Activated T-helper 1 cell treated with anti-CD3 and anti-CD28 coated beads, Interleukin-2, amount 50 U/mL, for 16 hours (primary cell): Measurements from ENCODE around the gene PRSS58.

Experiments used
- DNase-seq, 2 donors: peaks; one replicate each; pipeline ENCODE4 v3.0.0-alpha.2; 2020; ENCODE audit warnings: low read depth in 1 of 2, low spot score in 1 of 2

PRSS58 gene, protein sequence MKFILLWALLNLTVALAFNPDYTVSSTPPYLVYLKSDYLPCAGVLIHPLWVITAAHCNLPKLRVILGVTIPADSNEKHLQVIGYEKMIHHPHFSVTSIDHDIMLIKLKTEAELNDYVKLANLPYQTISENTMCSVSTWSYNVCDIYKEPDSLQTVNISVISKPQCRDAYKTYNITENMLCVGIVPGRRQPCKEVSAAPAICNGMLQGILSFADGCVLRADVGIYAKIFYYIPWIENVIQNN

DNA sequence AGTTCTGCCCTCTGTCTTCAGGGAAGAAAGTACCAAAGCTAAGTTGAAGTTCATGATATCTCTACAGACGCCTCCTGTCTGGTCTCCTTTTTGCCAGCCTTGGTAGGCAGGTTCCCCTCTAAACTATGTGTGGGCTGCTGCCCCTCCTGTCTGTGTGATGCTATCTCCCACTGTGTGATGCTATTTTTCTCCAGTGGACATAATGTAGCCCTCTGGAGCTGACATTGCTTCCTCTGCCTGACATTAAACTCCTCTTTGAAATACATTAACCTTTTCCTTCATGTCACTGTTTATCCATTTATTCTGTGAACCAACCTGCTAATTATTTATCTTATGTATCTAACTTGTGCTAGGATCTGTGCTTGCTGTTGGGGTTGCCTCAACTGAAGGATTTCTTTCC lies at the start of gene PRSS58:
PRSS58 (minus strand) TSS at position 101 of the 400 bp plus-strand sequence. CDS start 351 bp downstream, outside the sequence.
- no peak for DNase-seq

GRCh38 chr7:142307246-142307900 lies 49.5 kb upstream of the PRSS58 start:
- DNase-seq, result no peak

DNA sequence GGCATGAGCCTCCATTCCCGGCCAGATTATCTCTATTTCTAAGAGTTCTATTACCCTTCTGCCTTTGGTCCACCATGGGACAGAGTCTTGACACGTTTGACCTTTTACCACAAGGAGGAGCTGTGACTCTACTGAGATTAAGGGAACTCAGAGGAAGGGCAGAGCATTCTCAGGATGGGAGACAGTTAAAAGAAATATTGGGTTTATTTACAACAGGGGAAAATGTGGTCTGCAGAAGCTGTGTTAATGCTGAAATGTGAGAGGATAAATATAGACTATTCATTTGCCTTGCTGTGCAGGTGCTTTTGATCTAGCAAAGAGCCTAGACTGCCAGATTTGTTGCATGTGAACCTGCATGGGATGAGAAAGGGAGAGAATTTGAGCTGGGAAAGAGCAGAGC lies 45.8 kb upstream of the PRSS58 start:
- DNase-seq, result no peak

DNA sequence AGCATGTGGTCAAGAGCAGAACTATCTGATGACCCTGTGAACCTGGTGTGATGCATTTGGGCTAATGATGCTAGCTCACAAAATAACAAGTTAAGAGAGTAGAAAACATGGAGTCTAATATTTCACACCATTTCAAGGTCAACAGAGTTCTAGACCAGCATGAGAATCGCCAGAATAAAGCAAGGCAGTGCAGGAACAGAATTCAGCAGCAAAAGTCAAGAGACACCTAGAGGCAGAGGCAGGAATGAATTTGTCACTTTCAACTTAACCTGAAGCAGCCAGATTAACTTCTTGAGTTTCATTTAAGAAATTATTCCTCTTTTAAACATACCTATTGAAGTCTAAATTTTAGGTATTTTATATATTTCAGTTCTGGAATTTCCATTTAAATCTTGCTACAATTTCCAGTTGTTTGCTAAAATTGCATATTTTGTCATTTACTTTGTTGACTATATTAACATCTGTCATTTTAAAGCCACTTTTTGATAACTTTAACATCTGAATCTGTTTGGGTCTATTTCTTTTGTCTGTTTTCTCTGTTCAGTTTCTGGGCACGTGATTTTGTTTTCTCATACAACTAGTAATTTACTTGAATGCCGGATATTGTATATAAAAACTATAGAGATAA lies 44.2 kb upstream of the PRSS58 start:
- DNase-seq, result no peak

GRCh38 chr7:142301299-142301698 lies 43.4 kb upstream of the PRSS58 start:
- DNase-seq, result no peak

DNA sequence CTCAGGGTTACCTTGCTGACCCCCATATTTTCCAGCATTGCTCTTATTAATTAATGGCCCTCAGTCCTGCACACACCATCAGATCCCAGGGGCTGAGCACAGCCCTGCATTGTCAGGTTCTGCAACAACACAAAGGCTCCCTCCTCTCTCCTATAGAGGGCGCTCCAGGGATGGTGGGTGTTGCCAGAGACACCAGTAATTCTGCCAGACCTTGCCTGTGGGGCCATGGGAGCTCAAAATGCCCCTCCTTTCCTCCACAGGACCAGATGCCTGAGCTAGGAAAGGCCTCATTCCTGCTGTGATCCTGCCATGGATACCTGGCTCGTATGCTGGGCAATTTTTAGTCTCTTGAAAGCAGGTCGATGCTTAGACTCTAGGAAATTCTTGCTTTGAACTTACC lies 42.8 kb upstream of the PRSS58 start:
- DNase-seq, result no peak

DNA sequence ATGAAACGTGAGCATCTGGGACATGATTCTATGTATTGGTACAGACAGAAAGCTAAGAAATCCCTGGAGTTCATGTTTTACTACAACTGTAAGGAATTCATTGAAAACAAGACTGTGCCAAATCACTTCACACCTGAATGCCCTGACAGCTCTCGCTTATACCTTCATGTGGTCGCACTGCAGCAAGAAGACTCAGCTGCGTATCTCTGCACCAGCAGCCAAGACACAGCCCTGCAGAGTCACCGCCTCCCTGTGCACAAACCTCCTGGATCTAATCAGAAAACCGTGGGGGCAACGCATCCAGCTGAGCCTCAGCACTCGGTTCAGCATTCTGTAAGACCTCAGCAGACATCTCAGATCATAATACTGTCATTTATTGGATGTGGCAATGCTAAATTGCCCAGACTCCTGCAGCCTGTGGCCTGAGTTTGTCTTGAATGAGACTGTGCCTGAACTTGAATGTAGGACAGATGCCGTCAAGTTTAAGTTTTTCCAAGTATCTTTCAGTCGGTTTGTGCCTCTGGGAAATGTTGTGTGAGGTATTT lies 41.5 kb upstream of the PRSS58 start:
- no peak for DNase-seq

GRCh38 chr7:142298627-142299026 lies 40.8 kb upstream of the PRSS58 start:
- DNase-seq, result no peak

DNA sequence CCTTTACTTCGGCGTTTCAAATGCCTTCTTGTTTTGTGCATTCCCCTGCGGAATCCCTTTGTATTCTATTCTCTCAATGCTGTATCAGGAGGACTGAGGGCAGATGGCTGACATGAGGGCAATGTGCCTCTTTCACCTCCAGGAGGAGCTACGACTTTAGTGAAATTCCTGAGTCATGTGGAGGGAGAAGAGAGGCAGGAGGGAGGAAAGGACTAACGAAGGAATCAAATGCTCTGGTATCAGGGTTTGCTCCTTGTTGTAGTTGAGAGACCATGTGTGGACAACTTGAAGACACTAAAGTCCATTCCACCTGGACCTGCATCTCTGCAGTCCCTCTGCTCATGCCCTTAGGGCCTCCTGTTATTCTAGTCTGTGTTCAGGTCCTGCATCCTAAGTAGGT lies 40.2 kb upstream of the PRSS58 start:
- no peak for DNase-seq

GRCh38 chr7:142280263-142280662 lies 22.4 kb upstream of the PRSS58 start:
- no peak for DNase-seq

GRCh38 chr7:142279601-142280000 lies 21.7 kb upstream of the PRSS58 start:
- DNase-seq, result no peak

GRCh38 chr7:142275028-142275427 lies 17.2 kb upstream of the PRSS58 start:
- no peak for DNase-seq

DNA sequence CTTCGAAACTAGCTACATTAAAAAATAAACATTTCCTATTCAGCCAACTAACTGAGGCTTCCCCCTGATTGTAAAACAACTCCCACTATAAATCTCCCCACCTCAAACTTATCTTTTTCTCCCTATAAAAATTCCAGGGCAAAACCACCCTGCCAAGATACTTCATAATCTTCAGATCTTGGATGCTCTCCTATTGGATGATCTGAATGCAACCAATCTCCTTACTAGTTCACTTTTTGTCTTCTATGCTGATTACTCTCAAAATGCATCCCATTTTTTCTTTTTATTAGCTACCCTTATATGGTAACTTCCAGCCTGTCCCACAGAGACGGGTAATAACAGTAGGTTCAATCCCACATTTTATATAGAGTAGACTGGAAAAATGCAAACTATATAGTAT lies 15.0 kb upstream of the PRSS58 start:
- DNase-seq, result no peak

- DNase-seq, result no peak
Observed at GRCh38 chr7:142263598-142264380, 5.9 kb upstream of the PRSS58 start.

DNA sequence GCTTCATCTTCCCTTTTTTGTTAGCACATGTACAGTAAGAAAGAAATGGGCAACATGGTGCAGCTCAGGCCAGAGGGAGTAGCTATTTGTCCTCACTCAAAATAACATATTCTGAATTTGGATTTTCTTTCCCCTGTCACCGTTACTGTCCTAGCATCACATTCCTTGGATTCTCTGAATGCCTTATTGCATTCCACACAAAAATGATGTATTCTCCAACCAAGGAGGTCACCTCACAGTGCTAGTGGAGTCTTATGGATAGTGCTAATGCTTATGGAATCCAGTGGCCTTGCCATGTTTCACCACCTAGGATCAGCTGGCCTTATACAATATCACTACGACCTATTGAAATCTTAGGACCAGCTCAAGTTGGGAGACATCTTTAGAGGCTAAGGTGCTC lies 7.2 kb downstream of the PRSS58 start:
- DNase-seq, result no peak

DNA sequence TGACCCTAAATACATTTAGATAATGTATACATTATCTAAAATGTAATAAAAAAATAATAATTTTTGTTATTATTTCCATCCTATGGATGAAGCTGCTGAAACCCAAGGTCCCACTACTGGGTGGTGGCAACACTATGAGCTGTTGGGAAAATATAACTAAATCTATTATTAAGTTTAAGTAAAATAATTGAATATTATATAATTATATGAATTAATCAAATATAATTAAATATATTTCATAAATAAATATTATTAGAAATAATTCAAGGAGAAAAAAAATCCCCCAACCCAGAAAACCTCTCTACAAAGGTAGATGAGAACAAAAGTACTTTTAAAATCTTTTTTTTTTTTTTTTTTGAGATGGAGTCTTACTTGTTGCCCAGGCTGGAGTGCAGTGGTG lies 7.9 kb downstream of the PRSS58 start:
- DNase-seq, result no peak

DNA sequence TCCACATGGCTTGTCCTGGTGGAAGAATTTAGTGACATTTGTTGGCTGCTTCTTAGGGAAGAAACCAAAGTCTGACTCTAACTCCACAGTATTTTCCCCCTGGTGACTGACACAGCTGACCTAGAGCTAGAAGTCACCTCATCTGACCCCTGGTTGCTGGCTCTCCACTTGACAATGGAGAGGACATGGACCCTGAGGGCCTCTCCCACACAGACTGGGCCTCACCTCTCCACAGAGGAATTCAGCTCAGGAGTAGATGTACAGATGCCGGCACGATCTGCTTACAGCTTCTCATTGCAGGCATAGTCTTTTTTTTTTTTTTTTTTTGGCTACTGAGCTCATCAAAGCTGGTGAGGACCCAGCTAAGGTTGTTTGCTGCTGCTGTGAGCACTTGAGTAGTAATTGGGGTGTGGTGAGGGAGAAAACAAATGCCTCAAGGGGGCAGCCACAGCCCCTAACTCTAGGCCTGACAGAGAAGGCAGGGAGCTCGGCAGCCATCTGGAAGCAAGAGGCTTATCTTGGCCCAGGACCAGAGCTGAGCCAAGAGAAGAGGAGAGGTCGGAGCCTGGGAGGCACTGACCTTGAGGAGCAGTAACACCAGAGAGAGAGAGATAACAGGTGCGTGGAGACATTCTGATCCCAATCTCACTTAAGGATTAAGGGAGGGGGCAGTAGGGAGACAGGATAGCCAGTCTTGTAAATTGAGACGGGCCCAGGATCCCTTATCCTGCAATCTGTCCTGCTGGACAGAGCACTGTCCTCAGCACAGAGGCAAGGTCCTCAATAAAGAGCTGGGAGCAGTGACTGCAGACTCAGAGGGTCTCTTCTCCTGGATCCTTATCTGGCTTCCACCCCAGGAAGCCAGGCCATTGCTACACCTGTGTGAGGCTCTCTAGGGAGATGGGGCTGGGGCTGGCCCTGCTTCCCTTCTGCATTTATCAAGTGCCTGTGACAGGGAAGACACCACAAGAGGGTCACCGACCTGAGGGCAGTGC lies 9.4 kb downstream of the PRSS58 start:
- no peak for DNase-seq

DNA sequence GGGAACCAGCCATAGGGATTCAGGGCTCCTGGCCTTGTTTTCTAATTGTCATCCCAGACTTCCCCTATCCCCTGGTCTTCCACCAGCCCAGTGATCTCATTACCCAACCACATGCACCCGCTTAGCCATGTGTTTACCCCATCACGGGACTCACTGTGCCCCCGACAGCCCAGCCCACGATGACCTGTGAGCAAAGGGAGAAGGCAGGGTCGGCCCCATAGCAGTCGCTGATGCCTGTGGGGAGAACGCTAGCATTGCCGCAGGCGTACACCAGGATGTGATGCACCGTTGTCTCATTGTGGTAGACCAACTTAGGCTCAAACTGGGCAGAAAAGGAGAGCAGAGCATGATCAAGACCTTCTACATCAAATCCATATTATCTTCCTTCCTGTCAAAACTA lies 14.0 kb downstream of the PRSS58 start:
- no peak for DNase-seq

- DNase-seq, result no peak
Observed at GRCh38 chr7:142240546-142240945, 17.3 kb downstream of the PRSS58 start.

- DNase-seq, result no peak
Observed at GRCh38 chr7:142231716-142232115, 26.1 kb downstream of the PRSS58 start.
